ENCODE data around the gene C1QTNF8.

Gene C1QTNF8

DNA sequence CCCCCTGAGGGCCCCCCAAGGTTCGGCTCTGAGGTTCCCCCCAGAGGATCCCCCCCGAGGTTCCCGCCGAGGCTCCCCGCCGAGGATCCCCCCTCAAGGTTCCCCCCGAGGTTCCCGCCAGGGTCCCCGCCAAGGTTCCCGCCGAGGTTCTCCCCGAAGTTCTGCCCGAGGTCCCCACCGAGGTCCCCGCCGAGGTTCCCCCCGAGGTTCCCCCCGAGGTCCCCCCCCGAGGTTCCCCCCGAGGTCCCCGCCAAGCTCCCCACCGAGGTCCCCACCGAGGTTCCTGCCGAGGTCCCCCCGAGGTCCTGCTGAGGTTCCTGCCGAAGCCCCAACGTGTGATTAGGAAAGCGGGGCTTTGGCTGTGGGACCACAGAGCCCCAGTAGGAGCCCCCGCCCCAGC, 55.7 kb downstream of the C1QTNF8 start:
- DNase-seq = no peak

DNA sequence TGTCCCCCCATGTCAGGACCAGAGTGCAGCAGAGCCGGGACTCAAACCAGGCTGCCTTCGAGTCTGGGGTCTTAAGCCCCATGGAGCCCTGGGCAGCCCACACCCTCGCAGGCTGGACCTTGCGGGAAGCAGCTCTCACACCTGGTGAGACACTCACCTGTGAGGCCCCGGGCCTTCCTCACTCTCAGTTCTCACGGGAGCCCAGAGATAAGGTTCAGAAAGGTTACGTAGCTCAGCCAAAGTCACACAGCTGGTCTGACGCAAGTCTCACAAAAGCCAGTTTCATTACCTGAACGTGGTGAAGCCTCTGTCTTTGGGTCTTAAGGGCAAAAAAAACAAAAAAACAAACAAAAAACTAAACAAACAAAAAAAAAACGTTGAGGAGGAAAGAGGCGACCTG, 56.3 kb downstream of the C1QTNF8 start:
- no peak for DNase-seq

DNA sequence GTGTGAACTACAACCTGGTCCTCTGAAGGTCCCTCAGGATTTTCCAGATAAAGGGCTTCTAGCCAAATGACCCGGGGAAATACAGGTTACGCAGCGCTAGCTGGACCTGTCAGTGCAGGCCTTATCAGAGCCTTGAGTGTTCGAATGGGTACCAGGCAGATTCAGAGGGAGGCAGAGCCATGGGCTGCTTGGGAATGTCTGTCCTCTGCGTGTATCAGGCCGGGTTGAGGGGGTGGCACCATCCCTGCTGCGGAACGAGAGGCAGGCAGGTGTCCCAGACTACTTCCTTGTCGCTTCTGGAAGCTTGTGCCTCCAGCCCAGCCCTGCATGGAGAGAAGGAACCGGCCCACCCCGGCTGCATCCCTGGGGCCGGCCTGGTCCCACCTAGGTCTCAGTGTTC, 57.1 kb downstream of the C1QTNF8 start:
- DNase-seq = no peak

All from activated CD4-positive, alpha-beta T cell treated with anti-CD3 and anti-CD28 coated beads, Interleukin-2, amount 50 U/mL, for 48 hours (primary cell).